HepG2 (cell line): ENCODE data around the gene MBTD1. TPM values are rescaled to one million over a fixed set of nuclear protein-coding genes. Genes with fewer than 3 reads are reported as not detected.

Source experiments
- ATAC-seq: fragments of 200-7000 bp; cut with Tn5 transposase; 3 replicates; pipeline ENCODE4 v1.9.1; 2020; ENCODE audit warnings: mild to moderate bottlenecking, moderate library complexity
- BruUV-seq: library from RNA; stranded (reverse); fragments of 400-500 nt; replicated peaks from 2 replicates; lab custom pipeline; 2021; lab: Mats Ljungman, UMichigan
- CTCF ChIA-PET: fragments of 300-600 bp; formaldehyde crosslinking; extraction: SDS; loops from one replicate; lab custom pipeline; 2021; ENCODE audit warnings: low total read pairs, inconsistent platforms, low intra/inter-chr PET ratio; lab: Yijun Ruan, JAX
- POLR2A ChIA-PET: fragments of 350-600 bp; sonication (Branson Sonifier 250); formaldehyde crosslinking; loops from one replicate; lab custom pipeline; 2020; ENCODE audit warnings: antibody characterized with exemption, inconsistent platforms; lab: Yijun Ruan, JAX
- DNase-seq: peaks from one replicate; pipeline ENCODE4 v3.0.0-alpha.2; 2015; ENCODE audit warnings: low spot score
- FAIRE-seq: peaks from 3 replicates; lab custom pipeline; 2011; peaks lifted over from hg19 to GRCh38; lab: Jason Lieb, UNC
- H2AFZ ChIP-seq: one replicate; pipeline ENCODE4 v1.6.1; 2011; ENCODE audit warnings: low read length, inconsistent platforms
- H3K27ac ChIP-seq: fragments of 300-600 bp; 3 replicates; pipeline ENCODE4 v1.8.0; 2011; ENCODE audit warnings: mixed run types, mild to moderate bottlenecking, mixed read lengths, low read length, inconsistent platforms; ENCODE audit not compliant: insufficient read depth; ENCODE audit errors: extremely low read length
- H3K27me3 ChIP-seq, 2 experiments: fragments of 200-600 bp in 1 of 2; 2 replicates in 1 of 2; 3 replicates in 1 of 2; pipeline versions ENCODE4 v1.6.0 to v1.8.0; 2011; ENCODE audit warnings: low read length in 2 of 2, mild to moderate bottlenecking in 2 of 2, moderate library complexity in 2 of 2, inconsistent platforms in 1 of 2; ENCODE audit not compliant: insufficient read depth in 2 of 2, control insufficient read depth in 1 of 2
- H3K36me3 ChIP-seq, 2 experiments: fragments of 200-600 bp in 1 of 2; replicated peaks in 1 of 2; 2 replicates in 1 of 2; 3 replicates in 1 of 2; pipeline versions ENCODE4 v1.5.1 to v1.8.0; 2011; ENCODE audit warnings: low read length in 2 of 2, inconsistent platforms in 1 of 2; ENCODE audit not compliant: insufficient read depth in 2 of 2, control insufficient read depth in 1 of 2
- H3K4me1 ChIP-seq: 2 replicates; pipeline ENCODE4 v1.5.1; 2012; ENCODE audit warnings: low read length, inconsistent platforms; ENCODE audit not compliant: insufficient read depth
- H3K4me2 ChIP-seq: 2 replicates; pipeline ENCODE4 v1.6.0; 2011; ENCODE audit warnings: low read depth, low read length, inconsistent platforms
- H3K4me3 ChIP-seq, 3 experiments: fragments of 200-600 bp in 1 of 3; sonication (generic), shearing (Covaris generic) in 1 of 3; replicated peaks in 1 of 3; 2 replicates each; pipeline ENCODE4 v1.5.1; 2011 to 2016; ENCODE audit warnings: low read length in 3 of 3, inconsistent platforms in 2 of 3, low read depth in 2 of 3, mild to moderate bottlenecking in 2 of 3, control low read depth in 1 of 3, mixed read lengths in 1 of 3; ENCODE audit not compliant: insufficient read depth in 1 of 3
- H3K79me2 ChIP-seq: one replicate; pipeline ENCODE4 v1.6.1; 2011; ENCODE audit warnings: low read length, inconsistent platforms; ENCODE audit not compliant: insufficient read depth
- H3K9ac ChIP-seq: 2 replicates; pipeline ENCODE4 v1.6.0; 2011; ENCODE audit warnings: mild to moderate bottlenecking, low read depth, low read length, inconsistent platforms; ENCODE audit not compliant: insufficient read depth
- H3K9me3 ChIP-seq: 2 replicates; pipeline ENCODE4 v1.5.1; 2012; ENCODE audit warnings: mild to moderate bottlenecking, low read length
- H4K20me1 ChIP-seq: 2 replicates; pipeline ENCODE4 v1.6.0; 2011; ENCODE audit warnings: inconsistent platforms, mild to moderate bottlenecking, low read length, moderate library complexity; ENCODE audit not compliant: insufficient read depth
- ADNP ChIP-seq: sonication (generic); formaldehyde crosslinking; IDR thresholded peaks from 2 replicates; pipeline ENCODE4 v1.4.0; 2020; ENCODE audit warnings: missing genetic modification reagents
- ATAD3A ChIP-seq: sonication (generic); formaldehyde crosslinking; IDR thresholded peaks from 2 replicates; pipeline ENCODE4 v1.4.0; 2020; ENCODE audit warnings: missing genetic modification reagents
- HMG20A ChIP-seq: IDR thresholded peaks from 2 replicates; pipeline ENCODE4 v1.6.1; 2016; ENCODE audit warnings: borderline replicate concordance
- HOXA3 ChIP-seq: sonication (generic); formaldehyde crosslinking; IDR thresholded peaks from 2 replicates; pipeline ENCODE4 v1.5.0; 2020; ENCODE audit warnings: missing genetic modification reagents
- MAFF ChIP-seq: IDR thresholded peaks from 2 replicates; pipeline ENCODE4 v1.6.1; 2011; ENCODE audit warnings: low read depth, low read length, improper control_type of control experiment
- MAFK ChIP-seq, 2 experiments: IDR thresholded peaks in 1 of 2; conservative IDR thresholded peaks in 1 of 2; 2 replicates each; pipeline ENCODE4 v1.6.1; 2011; ENCODE audit warnings: improper control_type of control experiment in 2 of 2, low read length in 2 of 2
- MEIS1 ChIP-seq: sonication (generic); formaldehyde crosslinking; IDR thresholded peaks from 2 replicates; pipeline ENCODE4 v1.9.0; 2021; ENCODE audit warnings: mild to moderate bottlenecking, missing genetic modification reagents, moderate library complexity, borderline replicate concordance
- NFKB2 ChIP-seq: sonication (generic); formaldehyde crosslinking; IDR thresholded peaks from 2 replicates; pipeline ENCODE4 v1.4.0; 2020; ENCODE audit warnings: missing genetic modification reagents, borderline replicate concordance
- POLR2G ChIP-seq: fragments of 200-400 bp; formaldehyde crosslinking; IDR thresholded peaks from 2 replicates; pipeline ENCODE4 v1.6.1; 2018; ENCODE audit warnings: mild to moderate bottlenecking, low read depth, low read length, moderate library complexity
- RBM22 ChIP-seq: fragments of 200-400 bp; formaldehyde crosslinking; optimal IDR thresholded peaks from 2 replicates; pipeline ENCODE3; 2017; ENCODE audit warnings: mild to moderate bottlenecking, low read length, moderate library complexity
- TEAD2 ChIP-seq: sonication (generic); formaldehyde crosslinking; IDR thresholded peaks from 2 replicates; pipeline ENCODE4 v1.9.0; 2021; ENCODE audit warnings: missing genetic modification reagents
- ZNF20 ChIP-seq: sonication (generic); formaldehyde crosslinking; IDR thresholded peaks from 2 replicates; pipeline ENCODE4 v1.4.0; 2020; ENCODE audit warnings: mild to moderate bottlenecking, moderate library complexity, missing genetic modification reagents
- ZNF607 ChIP-seq: sonication (generic); formaldehyde crosslinking; IDR thresholded peaks from 2 replicates; pipeline ENCODE4 v1.5.1; 2020; ENCODE audit warnings: missing genetic modification reagents, mild to moderate bottlenecking, borderline replicate concordance
- ZNF615 ChIP-seq: sonication (generic); formaldehyde crosslinking; IDR thresholded peaks from 2 replicates; pipeline ENCODE4 v1.5.0; 2020; ENCODE audit warnings: mild to moderate bottlenecking, missing genetic modification reagents, borderline replicate concordance
- ZNF713 ChIP-seq: sonication (generic); formaldehyde crosslinking; IDR thresholded peaks from 2 replicates; pipeline ENCODE4 v1.4.0; 2020; ENCODE audit warnings: mild to moderate bottlenecking, missing genetic modification reagents
- WGBS: methylation state at CpG from one replicate; pipeline ENCODE4 v1.1.6; 2017; ENCODE audit warnings: low lambda C conversion rate; 5-methylcytosine and 5-hydroxymethylcytosine counted together
- in situ Hi-C: cut with HindIII; loops from 2 replicates; pipeline ENCODE4 v1.10.0; 2017; ENCODE audit warnings: low pct_unique_long_range_greater_than_20kb; ENCODE audit not compliant: extremely low pct_ligation_motif_present
- intact Hi-C: fragments of 100-400 bp; cut with micrococcal nuclease; formaldehyde crosslinking; loops from one replicate; pipeline ENCODE4 v1.10.0; 2022; ENCODE audit not compliant: unreplicated experiment
- polyA plus RNA-seq, 8 experiments: library from polyadenylated mRNA; depleted of rRNA in 3 of 8; stranded (reverse) in 7 of 8; unstranded in 1 of 8; fragments of >200 nt; fragmentation: Illumina TruSeq in 4 of 8; extraction: Trizol in 4 of 8; gene quantifications; 2 replicates each; pipeline versions ENCODE4 v1.2.1 to v1.2.3, GENCODE V29; 2011 to 2016; ENCODE audit warnings: low read depth in 4 of 8, missing spikeins in 1 of 8, mixed read lengths in 1 of 8; ENCODE audit not compliant: insufficient read depth in 1 of 8
- total RNA-seq, 5 experiments: library from RNA; depleted of rRNA; stranded (reverse); fragments of >200 nt; fragmentation: Illumina TruSeq; extraction: Trizol; gene quantifications; 2 replicates each; pipeline ENCODE4 v1.2.3, GENCODE V29; 2016; ENCODE audit warnings: low read depth in 1 of 5
- TF ChIP-seq, protein P1 (sequence below): sonication (generic); formaldehyde crosslinking; IDR thresholded peaks from 2 replicates; pipeline ENCODE4 v1.5.0; 2020; ENCODE audit warnings: mild to moderate bottlenecking, missing genetic modification reagents
- TF ChIP-seq, protein P2 (sequence below): IDR thresholded peaks from 2 replicates; pipeline ENCODE4 v1.6.1; 2016; ENCODE audit warnings: low read depth, borderline replicate concordance
- TF ChIP-seq, protein P3 (sequence below): sonication (generic); formaldehyde crosslinking; IDR thresholded peaks from 2 replicates; pipeline ENCODE4 v1.4.0; 2020; ENCODE audit warnings: missing genetic modification reagents, borderline replicate concordance

MBTD1 gene
- total and polyA plus RNA-seq, 2 of the 13 experiments (the other 11 are each of a cell fraction or from before 2014, with no cell fraction given), result 20.9 TPM

DNA sequence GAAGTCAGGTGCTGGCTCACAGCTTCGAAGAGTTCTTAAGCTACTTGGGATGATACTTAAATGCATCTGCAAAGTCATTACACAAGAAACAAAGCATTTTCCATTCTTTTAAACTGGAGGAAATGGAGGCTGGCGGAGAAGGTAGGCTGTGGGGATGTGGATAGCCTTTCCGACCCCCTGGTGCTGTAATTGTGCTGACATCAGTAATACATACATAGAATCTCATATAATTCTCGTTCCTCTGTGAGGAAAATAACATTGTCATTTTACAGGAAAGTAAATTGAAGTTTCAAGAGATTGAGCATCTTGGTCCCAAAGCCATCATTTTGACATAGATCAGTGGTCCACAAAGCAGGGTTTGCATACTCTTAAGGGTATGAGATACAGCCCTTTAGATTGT, 40.0 kb upstream of the MBTD1 start:
- Histone ChIP-seq H4K20me1 (no peaks in the 10 kb centered on the region), H3K9ac (no peak overlapping the region), H3K36me3 (peaks cover 6 to 35% of the 10 kb centered on the region in 2 experiments; a peak in 4 of 5 replicates), H3K4me1 (no peaks in the 10 kb centered on the region), H2AFZ (no peak overlapping the region), H3K79me2 (no peaks in the 10 kb centered on the region), H3K4me2 (no peak overlapping the region), H3K27ac (no peak overlapping the region), H3K9me3 (no peaks in the 10 kb centered on the region), H3K27me3 (no peaks in the 10 kb centered on the region), H3K4me3 (no peak overlapping the region)
- no TSS peak for BruUV-seq
- in situ Hi-C loops, result no loop called here
- DNase-seq (no peak), ATAC-seq (no peak), FAIRE-seq (no peak)
- ChIA-PET POLR2A (no interaction called here), CTCF (no interaction called here)
- intact Hi-C loops, result loop anchor here (2.0 kb wide), 2 partner anchors 161 to 237 kb away; no protein-coding TSS in a partner anchor
- TF ChIP-seq MAFK (conservative IDR thresholded peaks at IDR 0.05 in 1 of 2, IDR thresholded peaks at IDR 0.05 in 1 of 2; ENCODE audit: low read length in 2 of 2), result peak; percentile 73
- TF ChIP-seq ZNF615, result no peak
- no peak for TF ChIP-seq MEIS1 (CRISPR knock-in tag)
- TF ChIP-seq POLR2G, result 0 out of 2 replicates have a peak, but pooled peaks have one; percentile 29
- no peak for TF ChIP-seq HOXA3 (CRISPR knock-in tag)
- peak; percentile 42; the same call in 1 of the 2 replicates for TF ChIP-seq MAFF
- TF ChIP-seq, protein P1, sequence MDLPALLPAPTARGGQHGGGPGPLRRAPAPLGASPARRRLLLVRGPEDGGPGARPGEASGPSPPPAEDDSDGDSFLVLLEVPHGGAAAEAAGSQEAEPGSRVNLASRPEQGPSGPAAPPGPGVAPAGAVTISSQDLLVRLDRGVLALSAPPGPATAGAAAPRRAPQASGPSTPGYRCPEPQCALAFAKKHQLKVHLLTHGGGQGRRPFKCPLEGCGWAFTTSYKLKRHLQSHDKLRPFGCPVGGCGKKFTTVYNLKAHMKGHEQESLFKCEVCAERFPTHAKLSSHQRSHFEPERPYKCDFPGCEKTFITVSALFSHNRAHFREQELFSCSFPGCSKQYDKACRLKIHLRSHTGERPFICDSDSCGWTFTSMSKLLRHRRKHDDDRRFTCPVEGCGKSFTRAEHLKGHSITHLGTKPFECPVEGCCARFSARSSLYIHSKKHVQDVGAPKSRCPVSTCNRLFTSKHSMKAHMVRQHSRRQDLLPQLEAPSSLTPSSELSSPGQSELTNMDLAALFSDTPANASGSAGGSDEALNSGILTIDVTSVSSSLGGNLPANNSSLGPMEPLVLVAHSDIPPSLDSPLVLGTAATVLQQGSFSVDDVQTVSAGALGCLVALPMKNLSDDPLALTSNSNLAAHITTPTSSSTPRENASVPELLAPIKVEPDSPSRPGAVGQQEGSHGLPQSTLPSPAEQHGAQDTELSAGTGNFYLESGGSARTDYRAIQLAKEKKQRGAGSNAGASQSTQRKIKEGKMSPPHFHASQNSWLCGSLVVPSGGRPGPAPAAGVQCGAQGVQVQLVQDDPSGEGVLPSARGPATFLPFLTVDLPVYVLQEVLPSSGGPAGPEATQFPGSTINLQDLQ (CRISPR knock-in tag), result no peak
- no peak for TF ChIP-seq ADNP (CRISPR knock-in tag)
- TF ChIP-seq ZNF20 (CRISPR knock-in tag), result no peak
- TF ChIP-seq ZNF713 (CRISPR knock-in tag), result no peak
- TF ChIP-seq RBM22, result peak; percentile 19
- TF ChIP-seq, protein P2, sequence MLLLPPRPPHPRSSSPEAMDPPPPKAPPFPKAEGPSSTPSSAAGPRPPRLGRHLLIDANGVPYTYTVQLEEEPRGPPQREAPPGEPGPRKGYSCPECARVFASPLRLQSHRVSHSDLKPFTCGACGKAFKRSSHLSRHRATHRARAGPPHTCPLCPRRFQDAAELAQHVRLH, result no peak
- TF ChIP-seq NFKB2 (CRISPR knock-in tag), result no peak
- TF ChIP-seq, protein P3, sequence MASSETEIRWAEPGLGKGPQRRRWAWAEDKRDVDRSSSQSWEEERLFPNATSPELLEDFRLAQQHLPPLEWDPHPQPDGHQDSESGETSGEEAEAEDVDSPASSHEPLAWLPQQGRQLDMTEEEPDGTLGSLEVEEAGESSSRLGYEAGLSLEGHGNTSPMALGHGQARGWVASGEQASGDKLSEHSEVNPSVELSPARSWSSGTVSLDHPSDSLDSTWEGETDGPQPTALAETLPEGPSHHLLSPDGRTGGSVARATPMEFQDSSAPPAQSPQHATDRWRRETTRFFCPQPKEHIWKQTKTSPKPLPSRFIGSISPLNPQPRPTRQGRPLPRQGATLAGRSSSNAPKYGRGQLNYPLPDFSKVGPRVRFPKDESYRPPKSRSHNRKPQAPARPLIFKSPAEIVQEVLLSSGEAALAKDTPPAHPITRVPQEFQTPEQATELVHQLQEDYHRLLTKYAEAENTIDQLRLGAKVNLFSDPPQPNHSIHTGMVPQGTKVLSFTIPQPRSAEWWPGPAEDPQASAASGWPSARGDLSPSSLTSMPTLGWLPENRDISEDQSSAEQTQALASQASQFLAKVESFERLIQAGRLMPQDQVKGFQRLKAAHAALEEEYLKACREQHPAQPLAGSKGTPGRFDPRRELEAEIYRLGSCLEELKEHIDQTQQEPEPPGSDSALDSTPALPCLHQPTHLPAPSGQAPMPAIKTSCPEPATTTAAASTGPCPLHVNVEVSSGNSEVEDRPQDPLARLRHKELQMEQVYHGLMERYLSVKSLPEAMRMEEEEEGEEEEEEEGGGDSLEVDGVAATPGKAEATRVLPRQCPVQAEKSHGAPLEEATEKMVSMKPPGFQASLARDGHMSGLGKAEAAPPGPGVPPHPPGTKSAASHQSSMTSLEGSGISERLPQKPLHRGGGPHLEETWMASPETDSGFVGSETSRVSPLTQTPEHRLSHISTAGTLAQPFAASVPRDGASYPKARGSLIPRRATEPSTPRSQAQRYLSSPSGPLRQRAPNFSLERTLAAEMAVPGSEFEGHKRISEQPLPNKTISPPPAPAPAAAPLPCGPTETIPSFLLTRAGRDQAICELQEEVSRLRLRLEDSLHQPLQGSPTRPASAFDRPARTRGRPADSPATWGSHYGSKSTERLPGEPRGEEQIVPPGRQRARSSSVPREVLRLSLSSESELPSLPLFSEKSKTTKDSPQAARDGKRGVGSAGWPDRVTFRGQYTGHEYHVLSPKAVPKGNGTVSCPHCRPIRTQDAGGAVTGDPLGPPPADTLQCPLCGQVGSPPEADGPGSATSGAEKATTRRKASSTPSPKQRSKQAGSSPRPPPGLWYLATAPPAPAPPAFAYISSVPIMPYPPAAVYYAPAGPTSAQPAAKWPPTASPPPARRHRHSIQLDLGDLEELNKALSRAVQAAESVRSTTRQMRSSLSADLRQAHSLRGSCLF (CRISPR knock-in tag), result no peak
- no peak for TF ChIP-seq ATAD3A (CRISPR knock-in tag)
- no peak for TF ChIP-seq HMG20A (CRISPR knock-in tag)
- no peak for TF ChIP-seq ZNF607
- no peak for TF ChIP-seq TEAD2 (CRISPR knock-in tag)
- 98% methylated on average over 4 of the region's 4 CpGs for WGBS
